SK-N-SH treated with all-trans-retinoic acid at 6 μM for 48 hours (cell line): ENCODE measurements around the gene SAC3D1.
"Not testable (repeated sequence)": the region's sequence is repeated elsewhere in the genome, so short reads cannot be mapped to it uniquely, and the experiment has no call there.

Experiments
- ATAC-seq: fragments of 200-7000 bp; cut with Tn5 transposase; 3 replicates; pipeline ENCODE4 v1.9.1; 2020; ENCODE audit warnings: mild to moderate bottlenecking, moderate library complexity
- ARNTL ChIP-seq: fragments of 450-650 bp; formaldehyde crosslinking; IDR thresholded peaks from 2 replicates; pipeline ENCODE4 v1.5.0; 2020; ENCODE audit warnings: low read depth, mild to moderate bottlenecking, moderate library complexity, borderline replicate concordance
- BACH2 ChIP-seq: fragments of 250-450 bp; sonication (Bioruptor Pico); IDR thresholded peaks from 2 replicates; pipeline ENCODE4 v1.9.0; 2021; ENCODE audit warnings: mild to moderate bottlenecking, borderline replicate concordance
- CREB5 ChIP-seq: fragments of 250-450 bp; sonication (Bioruptor Pico); IDR thresholded peaks from 2 replicates; pipeline ENCODE4 v1.5.1; 2020; ENCODE audit warnings: low read depth, mild to moderate bottlenecking, moderate library complexity
- CSDC2 ChIP-seq: fragments of 250-450 bp; sonication (Bioruptor Pico); IDR thresholded peaks from 2 replicates; pipeline ENCODE4 v1.5.0; 2020; ENCODE audit warnings: mild to moderate bottlenecking, moderate library complexity
- CSRNP3 ChIP-seq: fragments of 250-450 bp; sonication (Bioruptor Pico); IDR thresholded peaks from 2 replicates; pipeline ENCODE4 v1.5.1; 2021; ENCODE audit warnings: mild to moderate bottlenecking, moderate library complexity
- ESRRG ChIP-seq: fragments of 250-450 bp; sonication (Bioruptor Pico); IDR thresholded peaks from 2 replicates; pipeline ENCODE4 v1.6.1; 2021; ENCODE audit warnings: mild to moderate bottlenecking
- GLIS3 ChIP-seq: fragments of 250-450 bp; sonication (Bioruptor Pico); IDR thresholded peaks from 2 replicates; pipeline ENCODE4 v1.5.0; 2020; ENCODE audit warnings: mild to moderate bottlenecking, moderate library complexity
- ISL1 ChIP-seq: fragments of 250-450 bp; sonication (Bioruptor Pico); IDR thresholded peaks from 2 replicates; pipeline ENCODE4 v2.1.2; 2022; ENCODE audit warnings: mild to moderate bottlenecking, moderate library complexity
- OSR1 ChIP-seq: fragments of 250-450 bp; sonication (Bioruptor Pico); IDR thresholded peaks from 2 replicates; pipeline ENCODE4 v1.8.0; 2022; ENCODE audit warnings: moderate library complexity, mild to moderate bottlenecking, inconsistent platforms
- POU6F1 ChIP-seq: fragments of 250-450 bp; sonication (Bioruptor Pico); IDR thresholded peaks from 2 replicates; pipeline ENCODE4 v1.8.0; 2021; ENCODE audit warnings: low read depth, mild to moderate bottlenecking, moderate library complexity, borderline replicate concordance
- RARB ChIP-seq: fragments of 250-450 bp; sonication (Bioruptor Pico); IDR thresholded peaks from 2 replicates; pipeline ENCODE4 v1.8.0; 2021; ENCODE audit warnings: mild to moderate bottlenecking, moderate library complexity
- SNAI2 ChIP-seq: fragments of 250-450 bp; sonication (Bioruptor Pico); IDR thresholded peaks from 2 replicates; pipeline ENCODE4 v1.5.0; 2020; ENCODE audit warnings: mild to moderate bottlenecking, moderate library complexity
- TCF4 ChIP-seq: fragments of 250-450 bp; sonication (Bioruptor Pico); IDR thresholded peaks from 2 replicates; pipeline ENCODE4 v1.8.0; 2021; ENCODE audit warnings: mild to moderate bottlenecking, moderate library complexity, borderline replicate concordance
- TSHZ2 ChIP-seq: fragments of 250-450 bp; sonication (Bioruptor Pico); IDR thresholded peaks from 2 replicates; pipeline ENCODE4 v1.5.0; 2020; ENCODE audit warnings: mild to moderate bottlenecking, moderate library complexity
- ZC3H10 ChIP-seq: fragments of 250-450 bp; sonication (Bioruptor Pico); IDR thresholded peaks from 2 replicates; pipeline ENCODE4 v1.5.1; 2021; ENCODE audit warnings: mild to moderate bottlenecking, moderate library complexity
- ZFP3 ChIP-seq: fragments of 250-450 bp; sonication (Bioruptor Pico); IDR thresholded peaks from 2 replicates; pipeline ENCODE4 v1.5.0; 2020; ENCODE audit warnings: mild to moderate bottlenecking, moderate library complexity
- ZNF565 ChIP-seq: fragments of 450-650 bp; formaldehyde crosslinking; conservative IDR thresholded peaks from 2 replicates; pipeline ENCODE4 v1.5.0; 2020; ENCODE audit warnings: low read depth, mild to moderate bottlenecking, moderate library complexity

SAC3D1 gene

DNA sequence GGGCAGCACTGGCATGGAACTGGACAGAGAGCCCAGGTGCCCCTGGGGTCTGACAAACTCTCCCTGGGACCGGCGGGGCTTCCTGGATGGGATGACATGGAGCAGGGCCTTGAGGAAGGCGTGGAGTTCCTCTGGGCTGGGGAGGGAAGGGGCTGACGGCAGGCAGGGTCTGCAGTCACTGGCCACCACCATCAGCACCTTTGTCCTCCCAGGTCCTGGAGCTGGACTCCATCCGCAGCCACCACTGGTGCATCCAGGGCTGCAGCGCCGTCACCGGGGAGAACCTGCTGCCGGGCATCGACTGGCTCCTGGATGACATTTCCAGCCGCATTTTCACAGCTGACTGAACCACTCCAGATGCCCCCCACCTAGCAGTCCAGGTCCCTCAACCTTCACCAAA lies 19.5 kb upstream of the SAC3D1 start:
- no peak for ATAC-seq
- TF ChIP-seq CREB5 (CRISPR knock-in tag) (no peak), CSRNP3 (CRISPR knock-in tag) (no peak)

- ATAC-seq = not testable (repeated sequence)
Observed at GRCh38 chr11:65023502-65023901, 17.5 kb upstream of the SAC3D1 start.

- peak; percentile 35 for ATAC-seq
Observed at GRCh38 chr11:65026810-65027209, 14.2 kb upstream of the SAC3D1 start.

More at GRCh38 chr11:65026810-65027209, 14.2 kb upstream of the SAC3D1 start:
- TF ChIP-seq ZNF565 (CRISPR knock-in tag) (no peak), ZFP3 (CRISPR knock-in tag) (no peak), CSDC2 (CRISPR knock-in tag) (no peak), RARB (CRISPR knock-in tag) (no peak), OSR1 (CRISPR knock-in tag) (no peak), GLIS3 (no peak), SNAI2 (CRISPR knock-in tag) (no peak), ZC3H10 (CRISPR knock-in tag) (no peak), POU6F1 (CRISPR knock-in tag) (no peak), ESRRG (CRISPR knock-in tag) (no peak), TSHZ2 (CRISPR knock-in tag) (no peak), CSRNP3 (CRISPR knock-in tag) (no peak), BACH2 (CRISPR knock-in tag) (no peak), TCF4 (CRISPR knock-in tag) (no peak), ISL1 (no peak), ARNTL (CRISPR knock-in tag) (no peak)
